Upper lobe of left lung (tissue), 6 donors: Measurements from ENCODE around the gene WNT1. TPM values are rescaled to one million over a fixed set of nuclear protein-coding genes. Genes with fewer than 3 reads are reported as not detected.
A peak's percentile ranks its signal among the peaks of the same experiment; 100 is the strongest.

ENCODE experiments used
- ATAC-seq, 2 donors: fragments of 200-7000 bp; cut with Tn5 transposase; one replicate each; pipeline ENCODE4 v1.9.1; 2022; ENCODE audit warnings: mild to moderate bottlenecking in 2 of 2, moderate library complexity in 2 of 2; ENCODE audit not compliant: low FRiP score in 2 of 2
- DNase-seq, 2 donors: peaks; one replicate each; pipeline ENCODE4 v3.0.0-alpha.2; 2019 to 2020
- H3K27ac ChIP-seq, 4 donors: fragments of 200-600 bp; sonication (generic); one replicate each; pipeline ENCODE4 v1.5.1; 2016 to 2019
- H3K27me3 ChIP-seq, 4 donors: fragments of 200-600 bp; sonication (generic); one replicate each; pipeline ENCODE4 v1.5.1; 2017 to 2019
- H3K36me3 ChIP-seq, 4 donors: fragments of 200-600 bp; sonication (generic); one replicate each; pipeline ENCODE4 v1.5.1; 2016 to 2019
- H3K4me1 ChIP-seq, 4 donors: fragments of 200-600 bp; sonication (generic); one replicate each; pipeline ENCODE4 v1.5.1; 2018 to 2019
- H3K4me3 ChIP-seq, 4 donors: fragments of 200-600 bp; sonication (generic); one replicate each; pipeline ENCODE4 v1.5.1; 2017 to 2019; ENCODE audit warnings: mild to moderate bottlenecking in 2 of 4, moderate library complexity in 1 of 4
- H3K9me3 ChIP-seq, 4 donors: fragments of 200-600 bp; sonication (generic); one replicate each; pipeline ENCODE4 v1.5.1; 2018 to 2019
- CTCF ChIP-seq, 6 experiments: fragments of 450-650 bp in 4 of 6; fragments of 200-600 bp in 2 of 6; sonication (generic) in 2 of 6; IDR thresholded peaks; one replicate each; pipeline ENCODE4 v1.5.1; 2016 to 2019; ENCODE audit warnings: antibody characterized with exemption in 6 of 6
- EP300 ChIP-seq, 4 donors: sonication (generic); formaldehyde crosslinking; IDR thresholded peaks; one replicate each; pipeline ENCODE4 v1.5.1; 2017; ENCODE audit warnings: antibody characterized with exemption in 4 of 4, control low read depth in 2 of 4
- POLR2A ChIP-seq, 4 donors: fragments of 450-650 bp; IDR thresholded peaks; one replicate each; pipeline ENCODE4 v1.5.1; 2016 to 2017; ENCODE audit warnings: antibody characterized with exemption in 4 of 4, mild to moderate bottlenecking in 2 of 4
- POLR2AphosphoS5 ChIP-seq, 2 donors: sonication (generic); formaldehyde crosslinking; IDR thresholded peaks; one replicate each; pipeline ENCODE4 v1.5.1; 2017; ENCODE audit warnings: antibody characterized with exemption in 2 of 2
- WGBS, 2 donors: methylation state at CpG; one replicate each; pipeline ENCODE4 v1.1.5; 2017 to 2018; 5-methylcytosine and 5-hydroxymethylcytosine counted together
- total RNA-seq, 6 donors: library from RNA; depleted of rRNA in 4 of 6; stranded (reverse); fragments of >200 nt in 4 of 6; gene quantifications; one replicate each; pipeline versions ENCODE4 v1.1.0 to v1.2.1, GENCODE V29; 2016 to 2021
- donor health status: DM: no; HTN: no; CAD: no; lungs with moderate emphysema.
- donor health status: DM: no; HTN: yes; CAD: no; lungs with severe emphysema.

The WNT1 gene
- total RNA-seq, 6 donors from 2014 or later, result 0.34 TPM; not detected in 5

GRCh38 chr12:48972213-48972951 lies 5.7 kb upstream of the WNT1 start:
- Histone ChIP-seq H3K4me3 (no peak overlapping the region), H3K27ac (no peak overlapping the region), H3K27me3 (peaks cover 0 to 54% (median 27%) of the 10 kb centered on the region in 4 donors), H3K4me1 (peaks cover 27 to 52% (median 35%) of the 10 kb centered on the region in 4 donors), H3K36me3 (no peaks in the 10 kb centered on the region), H3K9me3 (no peaks in the 10 kb centered on the region)
- 12 to 17% methylated on average over 9 to 15 of the region's 23 CpGs for WGBS, 2 donors
- ATAC-seq, result no peak
- peak in 1 of 2 donors; percentile 69 for DNase-seq
- TF ChIP-seq EP300 (IDR thresholded peaks at IDR 0.05) (no peak), CTCF (IDR thresholded peaks at IDR 0.05) (no peak), POLR2A (IDR thresholded peaks at IDR 0.05) (no peak), POLR2AphosphoS5 (IDR thresholded peaks at IDR 0.05) (no peak)

GRCh38 chr12:48972952-48973483 lies 5.1 kb upstream of the WNT1 start:
- 15 to 21% methylated on average over 2 to 3 of the region's 3 CpGs for WGBS, 2 donors
- peaks cover 0 to 60% (median 31%) of the 10 kb centered on the region in 4 donors for H3K27me3 ChIP-seq

GRCh38 chr12:48973531-48973930 lies 4.6 kb upstream of the WNT1 start:
- peak; percentile 49 to 82 for DNase-seq
- H3K9me3 ChIP-seq, result no peaks in the 10 kb centered on the region
- 7 to 12% methylated on average over 12 of the region's 12 CpGs for WGBS, 2 donors
- H3K4me3 ChIP-seq, result no peak overlapping the region
- ATAC-seq, result peak; percentile 37 to 86
- no peaks in the 10 kb centered on the region for H3K36me3 ChIP-seq
- no peak overlapping the region for H3K27ac ChIP-seq
- TF ChIP-seq POLR2A (IDR thresholded peaks at IDR 0.05), result no peak
- TF ChIP-seq CTCF (IDR thresholded peaks at IDR 0.05), result no peak
- TF ChIP-seq POLR2AphosphoS5 (IDR thresholded peaks at IDR 0.05), result no peak
- no peak for TF ChIP-seq EP300 (IDR thresholded peaks at IDR 0.05)
- peaks cover 37 to 62% (median 46%) of the 10 kb centered on the region in 4 donors for H3K4me1 ChIP-seq
- H3K27me3 ChIP-seq, result peaks cover 0 to 65% (median 36%) of the 10 kb centered on the region in 4 donors

More at GRCh38 chr12:48972952-48973483, 5.1 kb upstream of the WNT1 start:
- Histone ChIP-seq H3K4me1 (peaks cover 32 to 57% (median 41%) of the 10 kb centered on the region in 4 donors), H3K36me3 (no peaks in the 10 kb centered on the region), H3K4me3 (no peak overlapping the region), H3K9me3 (no peaks in the 10 kb centered on the region), H3K27ac (no peak overlapping the region)
- no peak for ATAC-seq
- TF ChIP-seq EP300 (IDR thresholded peaks at IDR 0.05), result no peak
- TF ChIP-seq CTCF (IDR thresholded peaks at IDR 0.05), result no peak
- TF ChIP-seq POLR2AphosphoS5 (IDR thresholded peaks at IDR 0.05), result no peak
- TF ChIP-seq POLR2A (IDR thresholded peaks at IDR 0.05), result no peak
- no peak for DNase-seq

- TF ChIP-seq CTCF (IDR thresholded peaks at IDR 0.05) (peak; percentile 54 to 71 (median 60)), EP300 (IDR thresholded peaks at IDR 0.05) (no peak)
- H3K27me3 ChIP-seq, result peaks cover 0 to 71% (median 42%) of the 10 kb centered on the region in 4 donors
- H3K4me3 ChIP-seq, result no peak overlapping the region
- DNase-seq (peak; percentile 51 to 77), ATAC-seq (peak; percentile 58 to 83)
- H3K4me1 ChIP-seq, result peaks cover 43 to 68% (median 52%) of the 10 kb centered on the region in 4 donors
- no peak overlapping the region for H3K27ac ChIP-seq
- H3K36me3 ChIP-seq, result no peaks in the 10 kb centered on the region
- no peaks in the 10 kb centered on the region for H3K9me3 ChIP-seq
- 21 to 35% methylated on average over 6 to 15 of the region's 19 CpGs for WGBS, 2 donors
Measured at GRCh38 chr12:48973941-48974673, 4.0 kb upstream of the WNT1 start.
